ENCODE results near the gene CCL13. TPM values are rescaled to one million over a fixed set of nuclear protein-coding genes. Genes with fewer than 3 reads are reported as not detected.

CCL13 gene
- total RNA-seq, 2 donors from 2014 or later: 3.1 to 4.0 TPM

DNA sequence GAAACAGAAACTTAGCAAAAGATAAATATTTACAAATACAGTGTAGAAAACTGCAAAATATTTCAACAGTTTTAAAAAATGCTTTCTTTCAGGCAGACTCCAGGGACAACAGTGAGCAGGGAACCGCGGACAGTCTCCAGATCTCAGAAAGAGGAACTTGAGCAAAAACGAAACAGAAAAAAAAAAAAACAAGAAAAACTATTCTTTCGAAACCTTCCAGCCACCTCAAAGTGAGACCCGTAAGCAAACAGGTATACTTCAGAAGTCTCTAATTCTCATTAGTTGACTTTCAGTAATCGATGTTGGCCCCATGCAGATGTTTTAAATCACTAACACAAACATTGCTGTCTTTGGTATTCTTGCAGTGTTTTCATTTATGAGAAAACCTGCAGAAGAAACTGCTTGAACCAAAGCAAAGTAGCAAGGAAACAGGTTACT, 22.4 kb downstream of the CCL13 start:
- no peak for DNase-seq (ENCODE audit: low spot score)
- intact Hi-C loops (cut with DNase I): no loop called here

DNA sequence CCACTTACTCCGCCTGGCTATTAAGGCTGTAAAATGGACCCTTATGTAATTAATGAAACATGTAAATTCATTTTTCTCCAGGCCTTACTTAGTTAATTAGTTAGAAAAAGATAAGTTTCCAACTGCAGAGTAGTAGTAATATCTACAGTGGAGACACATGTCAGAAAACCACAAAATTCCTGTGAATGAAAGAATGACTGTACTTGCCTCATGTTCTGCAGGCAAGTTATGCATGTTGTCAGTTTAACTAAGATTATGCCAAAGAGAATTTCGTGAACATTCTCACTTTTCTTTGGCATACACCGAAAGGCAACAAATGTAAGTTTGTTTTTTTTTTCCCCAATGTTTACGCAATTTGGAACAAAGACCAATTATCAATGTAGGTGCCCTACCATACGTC, 23.6 kb downstream of the CCL13 start:
- DNase-seq (ENCODE audit: low spot score): no peak
- intact Hi-C loops (cut with DNase I): no loop called here

DNA sequence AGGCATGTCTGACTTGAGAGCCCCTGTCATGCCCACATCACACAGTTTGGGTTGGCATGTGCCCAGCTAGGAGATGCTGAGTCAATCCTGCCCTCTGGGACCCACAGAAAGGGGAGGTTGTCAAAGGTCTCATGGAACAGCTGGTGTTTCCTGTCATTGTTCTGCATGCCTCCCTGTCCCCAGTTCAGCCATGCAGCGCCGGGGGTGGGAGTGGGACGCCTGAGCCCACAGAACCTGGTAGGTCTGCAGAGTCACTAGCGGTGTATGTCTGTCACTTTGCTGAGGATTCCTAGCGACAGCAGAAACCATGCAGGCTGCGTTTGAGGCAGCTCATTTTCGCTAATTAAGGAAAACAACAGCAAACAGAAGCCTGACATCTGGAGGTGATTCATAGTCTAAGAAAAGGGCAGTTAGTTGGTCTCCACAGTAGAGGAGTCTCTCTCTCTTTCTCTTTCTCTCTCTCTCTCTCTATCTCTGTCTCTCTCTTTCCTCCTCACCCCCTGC, 26.4 kb downstream of the CCL13 start:
- intact Hi-C loops (cut with DNase I): no loop called here
- no peak for DNase-seq (ENCODE audit: low spot score)

DNA sequence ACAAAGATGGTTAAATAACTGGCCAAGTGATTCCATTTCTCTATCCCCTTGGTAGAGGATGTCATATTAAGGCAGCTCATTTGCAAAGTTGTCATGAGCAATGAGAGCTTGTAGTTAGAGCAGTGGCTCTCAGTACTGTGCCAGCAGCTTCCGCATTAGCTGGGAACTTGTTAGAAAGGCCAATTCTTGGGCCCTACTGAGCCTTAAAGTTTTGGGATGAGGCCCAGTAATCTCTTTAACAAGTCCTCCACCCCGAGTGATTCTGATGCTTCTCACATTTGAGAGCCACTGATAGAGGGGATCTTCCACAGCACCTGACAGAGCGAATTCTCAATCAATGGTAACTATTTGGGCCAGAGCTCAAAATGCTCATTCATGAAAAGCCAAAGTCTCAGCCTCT, 26.9 kb downstream of the CCL13 start:
- intact Hi-C loops (cut with DNase I): no loop called here
- no peak for DNase-seq (ENCODE audit: low spot score)

DNA sequence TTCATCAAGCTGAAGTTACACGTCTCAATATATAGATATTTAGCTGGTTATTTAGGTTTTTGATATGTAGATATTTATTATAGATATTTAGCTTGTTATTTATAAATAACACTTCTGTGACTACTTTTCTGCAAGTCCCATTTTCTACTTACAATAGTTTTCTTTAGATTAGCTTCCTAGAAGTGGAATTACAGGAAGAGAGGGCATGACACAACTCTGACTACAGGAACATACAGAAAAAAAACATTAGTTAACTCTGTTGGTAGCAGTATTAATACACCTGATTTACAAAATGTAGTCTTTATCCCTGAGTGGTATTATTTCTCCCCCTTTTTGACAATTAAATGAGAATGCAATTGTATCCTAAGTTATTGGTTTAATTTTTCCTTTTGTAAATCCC, 28.0 kb downstream of the CCL13 start:
- DNase-seq (ENCODE audit: low spot score): no peak
- intact Hi-C loops (cut with DNase I): no loop called here

DNA sequence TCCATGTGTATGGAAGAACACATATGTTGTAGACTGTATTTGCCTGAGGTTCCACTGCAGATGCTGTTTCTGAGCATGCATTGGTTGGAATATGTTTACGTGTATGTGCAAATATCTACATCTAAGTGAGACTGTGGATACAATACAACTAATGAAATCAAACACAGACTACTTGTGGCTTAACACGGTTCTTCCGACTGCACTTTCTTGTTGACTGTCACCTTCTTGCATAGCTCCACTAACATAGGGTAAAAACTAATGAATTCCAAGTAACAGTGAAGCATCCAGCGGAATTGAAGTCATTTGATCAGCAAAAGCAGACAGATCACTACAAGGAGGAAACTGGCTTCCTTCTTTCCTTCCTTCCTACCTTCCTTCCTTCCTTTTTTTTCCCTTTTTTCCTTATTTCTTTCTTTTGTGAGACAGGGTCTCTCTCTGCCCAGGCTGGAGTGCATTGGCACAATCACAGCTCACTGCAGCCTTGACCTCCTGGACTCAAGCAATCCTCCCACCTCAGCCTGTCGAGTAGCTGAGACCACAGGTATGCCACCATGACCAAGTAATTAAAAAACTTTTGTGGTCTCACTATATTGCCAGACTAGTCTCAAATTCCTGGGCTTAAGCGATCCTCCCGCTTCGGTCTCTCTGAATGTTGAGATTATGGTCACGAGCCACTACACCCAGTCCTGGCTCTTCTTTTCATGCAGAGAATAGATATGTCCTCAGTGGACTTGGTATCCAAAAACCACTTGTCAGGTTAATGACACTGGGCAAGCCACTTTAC, 28.7 kb downstream of the CCL13 start:
- no peak for DNase-seq (ENCODE audit: low spot score)
- intact Hi-C loops (cut with DNase I): no loop called here

DNA sequence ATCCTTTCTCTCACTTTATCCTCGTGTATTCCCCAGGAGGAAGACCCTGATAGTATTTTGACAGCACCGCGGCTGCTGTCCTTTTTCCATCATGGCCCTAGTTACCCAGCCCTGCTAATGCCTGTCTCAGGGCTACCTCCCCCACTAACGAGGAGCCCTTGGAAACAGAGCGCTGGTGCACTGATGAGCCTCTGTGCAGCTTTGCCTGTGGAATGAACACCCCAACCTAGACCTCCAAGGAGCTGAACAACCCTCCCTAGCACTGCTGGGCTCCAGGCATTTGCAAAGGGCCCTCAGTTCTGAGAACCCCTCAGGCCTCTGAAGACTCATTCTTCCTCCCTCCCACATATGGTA, 30.0 kb downstream of the CCL13 start:
- intact Hi-C loops (cut with DNase I): no loop called here
- DNase-seq (ENCODE audit: low spot score): no peak

DNA sequence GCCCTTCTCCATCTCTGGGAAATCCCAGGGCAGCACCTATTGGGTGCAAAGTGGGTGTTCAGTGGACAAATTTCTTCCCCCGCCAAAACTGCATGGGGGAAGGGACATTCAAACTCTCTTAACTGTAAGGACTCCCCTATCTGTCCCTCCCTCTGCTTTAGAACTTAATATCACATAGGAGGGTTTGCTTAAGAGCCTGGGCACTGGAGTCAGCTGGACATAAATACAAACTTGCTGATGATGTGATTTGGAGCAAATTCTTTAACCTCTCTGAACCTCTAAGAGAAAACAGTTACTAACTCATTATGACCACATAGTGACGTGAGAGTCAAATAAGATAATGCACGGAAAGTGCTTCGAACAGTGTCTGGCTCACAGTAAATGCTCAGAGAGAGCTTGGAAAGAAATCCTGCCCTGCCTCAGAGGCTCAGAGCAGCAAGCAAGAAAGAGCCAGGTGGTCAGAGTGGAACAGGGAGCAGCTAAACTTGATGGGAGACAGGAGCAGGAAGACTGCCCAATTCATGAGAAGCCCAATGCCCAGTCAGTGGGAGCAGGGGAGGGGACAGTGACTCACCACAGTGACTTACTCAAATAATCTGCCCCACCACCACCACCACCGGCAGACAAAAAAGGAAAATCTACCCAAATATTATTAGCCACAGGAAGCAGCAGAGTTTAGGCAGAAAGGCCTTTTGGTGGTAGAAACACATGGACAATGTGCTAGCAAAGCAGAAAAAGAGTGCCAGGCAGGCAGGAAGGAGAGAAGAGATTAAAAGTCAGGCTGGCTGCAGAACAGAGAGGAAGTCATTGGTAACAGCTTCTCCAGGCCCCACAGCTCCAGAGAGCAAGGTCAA, 30.6 kb downstream of the CCL13 start:
- intact Hi-C loops (cut with DNase I): no loop called here
- DNase-seq (ENCODE audit: low spot score): no peak

DNA sequence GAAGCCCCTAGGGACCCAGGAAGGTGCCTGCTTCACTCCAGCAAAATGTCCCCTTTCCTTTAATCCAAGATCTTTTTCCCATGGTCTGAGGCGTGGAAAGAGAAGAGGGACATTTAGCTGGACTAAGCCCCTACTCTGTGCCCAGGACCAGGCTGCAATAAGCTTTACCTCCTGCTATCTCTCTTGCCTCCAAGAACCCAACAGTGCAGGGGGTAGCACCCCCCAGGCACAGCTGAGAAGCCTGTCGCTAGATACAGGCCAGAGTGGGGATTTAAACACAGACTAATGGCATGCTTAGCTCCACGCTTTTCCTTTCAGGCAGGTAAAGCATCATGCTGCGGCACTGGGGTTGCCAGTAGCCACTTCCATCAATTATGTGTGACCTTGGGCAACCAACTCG, 31.3 kb downstream of the CCL13 start:
- intact Hi-C loops (cut with DNase I): no loop called here
- DNase-seq (ENCODE audit: low spot score): no peak

DNA sequence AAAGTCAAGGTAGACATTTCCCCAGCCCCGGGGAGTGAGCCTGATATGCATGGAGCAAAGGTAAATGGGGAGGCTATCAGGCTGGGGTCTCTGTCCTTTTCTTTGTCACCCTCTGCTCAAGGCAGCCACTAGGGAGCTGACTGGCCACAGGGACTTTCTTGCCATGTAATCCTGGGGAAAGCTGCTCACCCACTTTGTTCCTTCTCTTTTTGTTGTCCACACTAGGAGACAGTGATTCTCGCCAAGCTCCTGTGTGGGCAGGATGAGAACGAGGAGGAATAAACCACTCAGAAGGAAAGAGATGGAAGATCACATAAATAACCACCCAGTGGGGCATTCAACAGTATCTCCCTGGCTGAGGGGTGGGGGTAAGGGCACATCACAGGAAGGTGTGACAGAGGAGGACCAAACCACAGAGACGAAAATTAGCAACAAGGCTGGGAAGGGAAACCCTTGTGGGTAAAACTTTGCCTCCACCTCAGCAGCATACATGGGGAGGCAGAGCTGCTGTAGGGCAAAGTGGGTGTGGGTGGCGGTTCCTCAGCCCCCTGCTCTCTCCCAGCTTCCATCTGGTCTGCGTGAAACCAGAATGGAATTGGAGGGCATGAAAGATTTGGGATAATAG, 33.0 kb downstream of the CCL13 start:
- intact Hi-C loops (cut with DNase I): no loop called here
- no peak for DNase-seq (ENCODE audit: low spot score)

DNA sequence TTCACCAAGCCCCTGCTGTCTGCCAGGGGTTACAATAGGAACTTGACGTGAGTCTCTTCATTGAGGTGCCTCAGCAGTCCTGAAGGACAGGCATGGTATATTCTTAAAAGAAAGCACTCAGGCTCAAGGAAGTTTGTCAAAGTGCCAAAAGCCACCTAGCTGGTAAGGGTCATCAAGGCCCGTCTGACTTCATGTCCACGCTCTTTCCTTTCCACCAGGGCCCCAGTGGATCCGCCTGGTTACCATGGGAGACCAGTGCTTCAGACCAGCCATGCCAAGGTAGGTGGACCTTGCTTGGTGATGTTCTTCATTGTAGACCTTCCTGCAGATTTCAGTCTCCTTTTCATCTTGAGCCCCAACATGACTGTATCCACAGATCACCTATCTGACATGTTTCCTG, 34.4 kb downstream of the CCL13 start:
- DNase-seq (ENCODE audit: low spot score): no peak
- intact Hi-C loops (cut with DNase I): no loop called here

DNA sequence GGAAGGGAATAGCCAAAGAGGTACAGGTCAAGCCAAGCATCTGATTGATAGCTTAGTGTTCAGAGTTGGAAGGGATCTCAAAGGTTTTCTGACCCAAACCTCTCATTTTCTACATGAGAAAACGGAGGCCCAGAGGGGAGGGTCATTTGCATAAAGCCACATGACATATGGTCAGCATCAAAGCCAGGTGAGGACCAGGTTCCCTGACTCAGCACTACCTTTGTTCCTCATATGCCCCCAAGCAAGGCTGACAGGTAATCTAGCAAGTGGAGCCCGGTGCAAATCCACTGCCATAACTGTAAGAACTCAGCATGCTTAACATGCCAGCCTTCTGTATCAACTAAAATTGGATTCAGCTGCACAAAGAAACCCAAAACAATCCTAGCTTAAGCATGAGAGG, 35.0 kb downstream of the CCL13 start:
- no peak for DNase-seq (ENCODE audit: low spot score)
- intact Hi-C loops (cut with DNase I): no loop called here

DNA sequence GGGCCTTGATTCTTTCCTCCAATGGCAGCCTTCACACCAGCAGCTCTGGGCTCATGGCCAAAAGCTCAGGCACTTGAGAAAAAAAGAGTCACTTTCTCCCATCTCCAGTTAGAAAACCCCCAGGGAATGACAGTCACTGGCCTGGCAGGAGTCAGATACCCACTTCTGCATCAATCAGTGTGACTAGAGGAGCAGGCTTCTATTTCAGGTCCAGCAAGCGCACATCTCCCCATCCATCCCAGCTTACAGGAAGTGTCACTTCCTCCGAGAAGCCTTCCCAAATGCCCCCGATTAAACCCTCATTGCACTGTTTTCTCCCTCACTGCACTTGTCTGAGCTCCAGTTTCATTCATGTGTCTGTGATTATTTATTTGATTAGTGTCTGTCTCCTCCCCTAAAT, 37.1 kb downstream of the CCL13 start:
- intact Hi-C loops (cut with DNase I): no loop called here

DNA sequence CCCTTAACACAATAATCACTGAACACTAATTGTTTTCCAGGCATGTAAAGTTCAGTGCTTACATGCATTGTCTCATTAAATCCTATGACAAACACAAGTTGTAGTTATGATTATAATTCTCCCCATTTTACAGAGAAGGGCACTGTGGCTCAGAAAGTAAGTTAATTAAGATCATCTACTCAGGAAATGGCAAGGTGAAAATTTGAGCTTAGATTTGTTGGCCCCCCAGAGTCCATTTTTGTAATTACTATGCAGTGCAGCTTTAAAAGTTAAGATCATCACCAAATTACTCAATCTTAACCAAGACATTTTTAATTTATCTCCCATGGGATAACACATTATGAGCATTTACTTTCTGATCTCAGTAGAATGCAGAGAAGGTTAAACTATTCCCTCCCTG, 41.0 kb downstream of the CCL13 start:
- no peak for DNase-seq (ENCODE audit: low spot score)
- intact Hi-C loops (cut with DNase I): no loop called here

More for the DNA sequence above, 37.1 kb downstream of the CCL13 start:
- no peak for DNase-seq (ENCODE audit: low spot score)

DNA sequence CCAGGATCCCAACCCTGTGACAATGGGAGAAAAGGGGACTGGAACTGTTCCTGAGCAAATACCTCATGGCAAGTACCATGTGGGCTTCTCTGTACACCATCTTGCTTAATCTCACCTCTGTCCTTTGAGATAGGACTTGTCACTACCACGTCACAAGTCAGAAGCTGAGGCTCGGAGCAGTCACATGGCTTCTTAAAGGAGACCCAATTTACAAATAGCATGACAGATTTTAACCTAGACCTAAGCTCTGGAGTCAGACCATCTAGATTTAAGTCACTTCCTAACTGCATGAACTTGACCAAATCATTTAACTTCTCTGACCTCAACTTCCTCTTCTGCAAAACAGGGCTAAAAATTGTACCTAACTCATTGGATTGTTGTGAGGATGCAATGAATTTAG, 42.7 kb downstream of the CCL13 start:
- no peak for DNase-seq (ENCODE audit: low spot score)
- intact Hi-C loops (cut with DNase I): no loop called here

DNA sequence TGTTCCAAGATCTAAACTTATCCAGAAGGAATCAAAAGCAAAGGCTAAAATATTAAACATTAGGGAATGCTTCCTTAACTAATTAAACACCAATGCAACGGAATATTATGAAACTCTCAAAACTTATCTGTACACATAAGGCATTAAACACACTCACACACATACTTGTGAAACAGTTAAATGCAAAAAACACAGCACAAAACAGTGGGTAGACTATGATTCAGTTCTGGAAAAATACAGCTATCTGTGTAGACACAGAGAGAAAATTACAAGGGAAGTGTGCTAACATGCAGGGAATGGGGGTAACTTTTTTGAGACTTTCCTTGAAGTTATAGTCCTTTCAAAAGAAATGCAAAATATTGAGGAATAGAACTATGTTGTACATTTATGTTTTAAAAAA, 43.4 kb downstream of the CCL13 start:
- no peak for DNase-seq (ENCODE audit: low spot score)
- intact Hi-C loops (cut with DNase I): no loop called here

DNA sequence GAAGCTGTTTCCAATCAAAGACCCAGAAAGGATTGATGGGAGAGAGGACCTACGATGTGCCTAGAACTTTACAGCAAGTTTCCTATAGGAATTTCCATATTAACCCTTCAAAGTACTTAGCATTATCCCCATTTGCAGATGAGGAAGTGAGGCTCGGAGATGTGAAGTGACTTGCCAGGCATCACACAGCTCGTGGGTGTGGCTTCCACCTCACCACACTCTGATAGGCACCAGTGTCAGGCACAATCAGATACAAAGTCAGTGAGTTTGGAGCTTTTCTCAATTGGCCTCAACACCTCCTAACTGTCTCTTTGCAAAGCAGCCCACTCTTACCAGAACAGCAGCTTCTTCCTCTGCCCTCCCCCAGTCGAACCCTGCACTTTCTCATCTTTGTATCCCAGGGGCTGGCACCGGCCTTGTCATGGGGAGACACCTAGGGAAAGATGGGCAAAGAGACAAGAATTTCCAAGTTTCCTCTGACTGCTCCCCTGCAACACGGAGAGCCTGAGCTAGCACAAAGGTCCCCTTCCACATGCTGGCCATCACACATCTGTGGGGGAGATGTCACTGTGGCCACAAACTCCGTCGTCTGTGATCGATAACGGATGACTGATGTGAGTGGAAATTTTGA, 44.1 kb downstream of the CCL13 start:
- DNase-seq (ENCODE audit: low spot score): no peak
- intact Hi-C loops (cut with DNase I): no loop called here

DNA sequence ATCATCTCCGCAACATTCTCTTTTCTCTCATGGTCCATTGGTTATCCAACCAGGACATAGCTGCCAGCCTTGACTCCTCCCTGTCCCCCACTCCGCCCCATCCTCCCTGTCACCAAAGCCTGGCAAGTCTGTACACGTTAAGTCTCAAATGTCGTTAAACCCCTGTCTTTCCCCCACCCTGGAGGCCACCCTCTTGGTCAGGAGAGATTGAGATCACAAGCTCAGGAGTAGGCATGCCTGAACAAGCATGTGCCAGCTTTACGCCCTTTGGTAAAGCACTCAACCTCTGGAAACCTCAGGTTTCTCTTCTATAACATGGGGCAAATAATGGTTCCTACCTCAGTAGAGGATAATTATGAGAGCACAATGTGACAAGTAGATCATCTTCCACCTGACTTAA, 44.9 kb downstream of the CCL13 start:
- intact Hi-C loops (cut with DNase I): no loop called here
- DNase-seq (ENCODE audit: low spot score): no peak

DNA sequence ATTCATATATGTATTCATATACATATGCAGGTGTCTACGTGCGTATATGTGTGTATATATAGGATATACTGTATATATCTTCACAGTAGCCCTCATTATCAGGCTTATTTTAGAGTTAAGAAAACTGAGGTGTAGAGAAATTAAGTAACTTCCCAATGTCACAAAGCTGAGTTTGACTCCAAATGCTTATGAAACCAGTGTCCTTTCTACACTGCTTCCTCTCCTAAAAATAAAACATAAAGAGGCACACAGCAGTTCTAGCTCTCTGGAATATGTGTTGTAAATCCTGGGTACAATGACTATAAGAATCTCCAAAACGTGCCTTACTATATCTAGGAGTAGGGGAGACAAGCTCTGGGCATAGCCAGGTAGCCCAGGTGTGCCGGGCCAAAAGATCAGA, 46.7 kb downstream of the CCL13 start:
- intact Hi-C loops (cut with DNase I): no loop called here

DNA sequence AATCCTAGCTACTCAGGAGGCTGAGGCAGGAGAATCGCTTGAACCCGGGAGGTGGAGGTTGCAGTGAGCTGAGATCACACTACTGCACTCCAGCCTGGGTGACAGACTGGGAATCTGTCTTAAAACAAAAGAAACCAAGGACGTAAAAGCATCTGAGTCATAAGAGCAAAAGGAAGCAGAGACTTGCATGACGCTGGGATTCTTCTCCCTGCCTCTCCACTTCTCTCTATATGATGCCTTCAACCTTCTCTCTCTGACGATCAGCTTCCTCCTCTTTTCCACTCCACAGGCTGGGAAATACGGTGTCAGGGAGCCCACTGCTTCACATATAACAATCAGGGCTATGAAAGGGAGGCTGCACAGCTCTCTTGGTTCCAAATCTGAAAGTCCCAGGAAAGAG, 49.9 kb downstream of the CCL13 start:
- intact Hi-C loops (cut with DNase I): no loop called here
- DNase-seq (ENCODE audit: low spot score): no peak

More for the DNA sequence above, 46.7 kb downstream of the CCL13 start:
- DNase-seq (ENCODE audit: low spot score): no peak

Measured in posterior vena cava (tissue), 2 donors.